CD4-positive, alpha-beta T cell treated with Interferon alpha-2 for 1 hour (primary cell): ENCODE measurements around the gene MAFG.

ENCODE experiments used
- DNase-seq, 2 donors: peaks; one replicate each; pipeline ENCODE4 v3.0.0-alpha.2; 2020 to 2022

Gene MAFG

DNA sequence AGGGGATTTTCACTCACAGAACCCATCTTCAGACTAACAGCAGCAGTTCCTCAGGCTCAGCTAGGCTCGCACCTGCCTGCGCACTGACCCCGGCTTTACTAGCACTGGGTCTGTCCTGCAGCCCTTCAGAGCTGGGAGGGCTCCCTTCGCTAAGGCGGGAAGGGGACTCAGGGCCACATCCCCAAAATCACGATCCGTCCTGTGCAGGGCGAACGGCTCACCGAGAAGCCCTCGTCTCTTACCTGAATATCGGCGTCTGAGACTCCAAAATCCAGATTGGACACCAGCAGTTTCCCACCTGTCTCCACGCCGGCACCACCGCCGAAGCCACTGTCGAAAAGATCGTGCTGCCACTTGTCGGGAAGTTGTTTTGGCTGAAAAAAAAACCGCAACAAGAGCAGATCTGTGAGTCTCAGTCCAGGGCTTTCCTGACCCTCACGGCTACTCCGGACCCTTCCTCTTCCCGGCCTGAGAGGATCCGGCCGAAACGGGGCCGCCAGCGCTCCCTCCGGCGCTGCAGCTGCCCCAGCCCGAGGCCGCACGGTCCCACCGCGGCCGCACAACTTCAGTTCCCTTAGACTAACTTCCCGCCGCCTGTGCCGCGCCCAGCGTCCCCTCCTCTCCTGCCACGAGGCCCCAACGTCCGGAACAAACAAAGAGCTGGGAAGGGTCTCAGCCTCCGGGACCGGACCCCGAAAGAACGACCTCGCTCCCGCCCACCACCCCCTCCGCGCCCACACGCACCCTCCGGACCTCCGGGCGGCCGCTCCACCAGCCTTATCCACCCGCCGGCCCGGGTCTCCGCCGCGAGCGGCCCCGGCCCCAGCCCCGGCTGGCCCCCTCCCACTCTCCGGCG, 36.9 kb downstream of the MAFG start:
- DNase-seq: peak in 1 of 2 donors; percentile 21

DNA sequence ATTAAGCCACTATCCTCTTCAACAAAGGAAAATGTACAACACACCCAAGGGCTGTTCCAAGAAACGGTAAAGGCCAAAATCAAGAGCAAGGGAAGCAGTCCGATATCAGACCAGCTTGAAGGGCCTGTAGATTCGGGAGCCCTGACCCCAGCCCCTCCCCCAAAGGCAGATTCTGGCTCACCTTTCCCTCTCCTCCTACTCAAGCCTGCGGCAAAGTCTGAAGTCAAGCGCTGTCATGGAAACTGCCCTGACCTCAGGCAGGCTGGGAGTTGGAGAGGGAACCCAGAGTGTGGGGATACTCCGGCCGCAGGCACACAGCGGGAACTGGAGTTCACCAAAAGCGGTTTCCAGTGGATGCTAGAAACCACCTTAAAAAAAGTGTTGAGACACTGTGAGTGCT, 37.9 kb downstream of the MAFG start:
- DNase-seq: no peak

DNA sequence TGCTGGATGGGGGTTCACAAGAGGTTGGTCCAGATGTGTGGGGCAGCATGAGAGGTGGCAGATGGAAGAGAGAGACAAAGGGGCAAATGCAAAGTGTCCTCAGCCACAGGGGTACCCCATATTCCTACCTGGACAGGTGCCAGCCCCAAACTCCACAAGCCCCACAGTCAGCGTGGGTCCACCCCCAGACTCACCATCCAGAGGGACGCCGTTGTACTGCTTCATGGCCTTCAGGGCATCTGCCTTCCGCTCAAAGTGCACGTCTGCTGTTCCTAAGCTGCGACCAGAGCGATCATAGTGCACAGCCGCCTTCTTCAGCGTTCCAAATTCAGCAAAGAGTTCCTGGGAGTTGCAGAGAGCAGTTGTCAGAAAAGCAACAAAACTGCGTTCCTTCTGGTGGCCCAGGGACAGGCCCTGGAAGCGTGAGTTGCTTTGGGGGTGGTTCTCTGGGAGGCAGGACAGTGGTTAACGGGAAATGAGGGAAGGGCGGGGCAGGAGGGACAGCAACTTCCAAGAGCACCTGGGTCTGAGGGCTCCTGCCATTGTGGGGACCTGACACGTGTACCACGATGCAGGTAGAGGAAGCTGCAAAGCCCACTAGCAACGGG, 38.4 kb downstream of the MAFG start:
- DNase-seq: no peak

DNA sequence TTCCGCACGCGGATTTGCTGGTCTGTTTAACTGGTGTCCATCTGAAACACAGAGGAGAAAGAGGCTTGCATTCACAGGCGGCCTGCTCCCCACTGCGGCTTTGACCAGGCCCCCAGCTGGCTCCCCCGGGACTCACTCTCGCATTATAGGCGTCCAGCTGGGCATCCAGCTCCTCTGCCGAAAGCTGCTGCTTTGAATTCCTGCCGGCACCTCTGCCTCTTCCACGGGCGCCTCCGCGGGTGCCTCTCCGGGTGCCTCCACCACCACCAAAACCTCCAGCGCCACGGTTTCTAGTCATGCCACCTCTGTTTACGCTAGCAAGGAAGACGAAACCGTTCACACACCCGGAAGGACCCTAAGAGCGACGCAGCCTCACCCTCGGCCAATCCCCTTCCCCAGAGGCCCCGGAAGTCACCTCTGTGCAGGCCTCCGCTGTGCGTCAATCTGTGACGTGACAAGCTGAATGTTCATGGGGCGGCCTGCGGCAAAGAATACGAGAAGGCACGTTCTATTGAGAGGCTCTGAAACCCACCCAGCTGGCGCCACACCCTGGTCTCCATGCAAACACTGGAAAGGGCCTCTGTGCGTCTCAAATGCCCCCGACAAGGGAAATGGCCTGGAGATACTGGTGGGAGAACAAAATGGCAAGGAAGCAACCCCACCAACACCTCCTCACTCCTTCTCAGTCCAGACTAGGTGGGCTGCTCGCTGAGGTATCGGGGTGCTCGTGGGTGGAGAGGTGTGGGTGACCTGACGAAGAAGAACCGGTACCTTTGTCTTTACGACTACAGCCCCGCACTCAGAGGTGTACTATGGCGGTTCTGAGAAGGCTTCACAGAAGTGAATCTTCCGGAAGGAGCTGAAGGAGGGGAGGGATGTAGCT, 39.2 kb downstream of the MAFG start:
- no peak for DNase-seq

DNA sequence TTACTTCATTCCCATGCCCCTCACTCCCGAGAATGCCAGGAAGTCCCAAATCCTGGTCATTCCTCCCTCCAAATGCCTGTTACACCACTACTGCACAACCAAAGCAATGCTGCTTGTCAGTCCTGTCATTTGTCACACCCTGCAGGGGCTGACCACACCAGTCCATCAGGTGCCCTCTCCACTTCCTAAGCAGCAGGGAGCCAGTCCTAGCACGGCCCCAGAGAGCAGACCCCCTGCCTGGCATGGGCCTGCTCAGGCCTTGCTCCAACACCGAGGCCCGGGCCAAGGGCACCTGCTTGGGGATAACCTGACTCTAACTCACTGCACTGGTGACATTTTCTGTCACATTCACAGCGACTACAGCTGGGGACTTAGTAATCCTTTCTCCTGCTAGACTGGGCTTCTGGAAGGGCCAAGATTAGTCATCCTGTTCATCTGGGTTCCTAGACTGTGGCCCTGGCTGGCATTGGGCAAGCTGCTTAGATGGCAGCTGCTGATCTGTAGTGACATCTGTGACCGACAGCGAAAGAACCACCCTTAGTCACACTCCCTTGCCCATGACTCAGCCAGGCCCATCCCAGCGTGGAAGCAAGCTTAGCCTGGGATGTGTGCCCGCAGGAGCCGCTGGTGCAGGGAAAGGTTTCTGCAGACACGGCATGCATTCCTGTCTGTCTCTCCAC, 41.5 kb downstream of the MAFG start:
- no peak for DNase-seq

DNA sequence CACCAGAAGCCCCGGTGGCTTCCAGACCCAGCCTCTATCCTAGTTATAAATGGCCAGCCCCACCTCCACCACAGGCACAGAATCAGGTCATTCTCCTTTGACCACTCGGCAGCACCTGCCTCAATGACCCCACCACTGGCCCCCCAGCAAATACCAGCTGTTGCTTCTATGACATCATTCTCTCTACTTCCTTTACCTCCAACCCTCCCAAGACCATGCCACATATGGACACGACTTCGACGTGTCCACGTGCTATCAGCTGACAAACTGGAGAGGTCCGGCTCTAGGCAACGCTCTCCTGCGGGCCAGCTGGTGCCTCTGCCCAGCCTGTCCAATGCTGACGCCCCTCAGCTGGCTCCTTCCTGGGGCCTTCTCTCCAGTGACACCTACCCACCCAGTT, 42.1 kb downstream of the MAFG start:
- no peak for DNase-seq

DNA sequence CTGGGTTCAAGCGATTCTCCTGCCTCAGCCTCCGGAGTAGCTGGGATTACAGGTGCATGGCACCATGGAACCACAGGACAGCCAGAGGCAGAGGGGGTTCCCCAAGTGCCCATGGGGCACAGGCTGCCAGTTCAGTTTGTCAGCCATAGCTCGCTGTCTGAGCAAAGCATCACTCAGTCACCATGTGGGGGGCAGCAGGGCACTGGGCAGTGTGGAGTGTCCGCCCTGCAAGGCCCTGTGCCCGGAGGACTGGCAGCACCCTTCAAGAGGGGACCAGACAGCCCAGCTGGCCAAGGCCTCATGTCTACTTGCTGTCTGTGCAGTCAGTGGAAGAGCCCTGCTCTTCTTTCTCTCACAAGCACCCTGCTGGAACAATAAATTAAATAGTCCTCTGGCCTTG, 42.6 kb downstream of the MAFG start:
- no peak for DNase-seq

DNA sequence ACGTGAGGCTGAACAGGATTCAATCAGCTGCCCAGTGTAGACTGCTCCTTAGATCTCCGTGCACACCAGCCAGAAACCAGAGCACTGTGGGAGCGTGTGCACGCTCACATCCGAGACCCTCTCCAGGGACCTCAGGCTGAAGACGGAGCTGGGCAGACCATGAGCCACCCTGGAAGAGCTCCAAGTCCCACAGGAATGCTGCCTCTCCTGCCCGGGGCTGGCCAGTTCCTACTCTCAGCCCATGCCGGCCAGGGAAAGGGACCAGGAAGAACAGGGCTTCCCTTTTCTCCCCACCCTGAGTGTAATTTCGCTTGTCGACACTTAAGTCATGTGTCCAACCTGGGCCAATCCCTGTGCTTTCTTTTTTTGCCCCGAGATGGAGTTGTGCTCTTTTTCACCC, 43.0 kb downstream of the MAFG start:
- DNase-seq: no peak

DNA sequence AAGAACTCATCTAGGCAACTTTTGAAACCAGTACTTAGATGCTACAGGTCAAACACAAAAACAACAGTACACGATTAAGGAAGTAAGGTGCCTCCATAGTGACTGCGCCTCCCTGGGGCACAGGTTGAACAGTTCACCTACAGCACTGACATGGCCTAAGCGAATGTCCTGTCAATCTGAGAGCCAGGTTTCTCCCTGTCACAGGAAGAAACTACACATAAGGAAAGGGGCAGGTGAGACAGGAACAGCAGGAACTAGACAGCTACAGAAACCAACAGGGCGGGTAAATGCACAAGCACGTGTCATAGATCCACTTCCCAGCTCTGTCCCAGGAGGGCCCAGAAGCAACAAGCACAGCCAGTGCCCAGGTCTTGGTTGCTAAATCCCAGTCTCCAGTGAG, 48.4 kb downstream of the MAFG start:
- no peak for DNase-seq

DNA sequence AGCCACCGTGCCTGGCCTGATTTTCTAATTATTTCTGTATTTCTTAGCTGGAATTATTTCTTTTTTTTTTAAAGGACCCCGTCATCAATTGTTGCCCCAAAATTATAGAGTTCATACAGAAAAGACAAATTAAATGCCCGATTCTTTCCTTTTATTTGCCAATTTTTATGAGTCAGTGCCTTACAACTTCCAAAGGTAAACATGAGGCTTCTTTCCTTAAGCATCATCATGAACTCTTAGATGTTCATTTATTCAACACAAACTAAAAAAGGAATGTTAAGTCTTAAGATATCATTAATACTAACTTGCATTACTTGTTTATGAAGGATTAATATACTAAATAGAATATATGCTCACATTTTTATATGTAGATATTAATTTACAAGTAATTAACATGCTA, 49.2 kb downstream of the MAFG start:
- DNase-seq: no peak

DNA sequence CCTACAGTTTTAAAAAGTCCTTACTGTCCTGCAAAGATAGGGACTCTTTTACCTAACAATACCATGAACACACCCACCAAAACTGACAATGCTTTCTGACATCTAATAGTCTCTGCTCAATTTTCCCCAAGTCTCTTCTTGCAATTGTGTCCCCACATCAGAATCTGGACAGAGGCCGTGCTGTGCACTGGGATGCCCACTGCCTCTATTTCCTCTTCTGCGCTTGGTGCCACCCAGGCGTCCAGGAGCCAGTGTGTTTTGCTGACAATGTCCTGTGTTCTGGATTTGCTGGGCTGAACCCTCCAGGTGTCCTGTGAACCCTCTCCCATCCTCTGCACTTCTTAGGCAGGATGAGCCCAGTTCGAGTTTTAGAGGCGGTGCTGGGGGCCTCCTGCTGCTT, 50.0 kb downstream of the MAFG start:
- DNase-seq: no peak

DNA sequence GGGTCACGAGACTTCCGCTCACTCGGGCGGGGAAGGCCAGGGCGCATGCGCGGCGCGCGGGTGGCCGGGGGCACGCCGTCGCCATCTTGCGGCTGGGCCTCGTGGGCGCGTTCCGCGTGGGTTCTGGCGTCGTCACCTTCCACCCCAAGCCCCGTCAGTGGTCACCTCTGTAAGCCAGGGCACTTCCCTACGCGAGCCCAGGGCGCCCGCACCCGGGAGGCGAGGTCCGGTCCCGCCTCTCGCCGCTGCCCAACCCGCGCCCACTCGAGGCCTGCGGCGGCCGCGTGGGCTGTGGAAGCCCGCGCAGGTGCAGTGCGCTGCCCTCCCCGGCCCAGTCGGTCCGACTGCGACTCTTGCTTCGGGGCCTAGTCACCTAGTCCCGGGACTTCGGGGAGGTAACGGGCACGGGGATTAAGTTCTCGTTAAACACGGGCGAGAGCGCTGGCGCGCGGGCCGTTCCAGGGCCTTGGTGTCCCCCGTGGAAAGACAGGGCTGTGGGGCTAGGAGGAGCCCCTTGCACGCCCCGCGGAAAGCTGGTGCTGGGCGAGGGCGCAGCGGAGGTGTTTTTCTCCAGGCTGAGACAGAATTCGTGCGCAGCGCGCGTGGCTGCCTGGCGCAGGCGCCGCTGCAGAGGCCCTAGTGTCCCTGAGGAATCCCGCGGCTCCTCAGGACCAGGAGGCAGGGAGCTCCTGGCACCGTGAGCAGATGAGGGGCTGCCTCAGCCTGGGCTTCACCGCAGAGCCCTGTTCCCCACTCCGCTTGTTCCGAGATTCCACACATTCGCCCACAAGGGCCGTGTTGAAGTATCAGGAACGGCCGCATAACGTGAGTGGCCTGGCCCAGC, 55.9 kb downstream of the MAFG start:
- DNase-seq: peak; percentile 95 to 96

DNA sequence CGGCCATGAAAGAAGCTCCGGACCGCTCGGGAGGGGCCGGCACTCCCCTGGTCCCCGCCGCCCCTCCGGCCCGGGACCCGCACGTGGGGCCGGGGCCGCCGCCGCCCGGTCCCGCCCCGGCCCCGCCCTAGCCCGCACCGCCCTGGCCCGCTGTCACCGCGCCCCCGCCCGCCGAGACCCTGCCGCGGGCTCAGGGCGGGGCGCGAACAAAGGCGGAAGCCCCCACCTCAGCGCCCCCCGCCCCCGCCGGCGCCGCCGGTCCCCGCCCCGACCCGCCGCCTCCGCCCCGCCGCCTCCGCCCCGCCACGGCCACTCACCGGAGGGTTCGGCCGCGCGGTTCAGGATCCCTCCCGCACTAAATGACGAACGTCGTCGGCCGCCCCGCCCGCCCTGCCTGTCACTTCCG, 56.6 kb downstream of the MAFG start, which contains the start of gene ARHGDIA:
ARHGDIA (minus strand) TSS at position 357 of the 406 bp plus-strand sequence. CDS start 1,407 bp downstream, outside the sequence.
- no peak for DNase-seq

DNA sequence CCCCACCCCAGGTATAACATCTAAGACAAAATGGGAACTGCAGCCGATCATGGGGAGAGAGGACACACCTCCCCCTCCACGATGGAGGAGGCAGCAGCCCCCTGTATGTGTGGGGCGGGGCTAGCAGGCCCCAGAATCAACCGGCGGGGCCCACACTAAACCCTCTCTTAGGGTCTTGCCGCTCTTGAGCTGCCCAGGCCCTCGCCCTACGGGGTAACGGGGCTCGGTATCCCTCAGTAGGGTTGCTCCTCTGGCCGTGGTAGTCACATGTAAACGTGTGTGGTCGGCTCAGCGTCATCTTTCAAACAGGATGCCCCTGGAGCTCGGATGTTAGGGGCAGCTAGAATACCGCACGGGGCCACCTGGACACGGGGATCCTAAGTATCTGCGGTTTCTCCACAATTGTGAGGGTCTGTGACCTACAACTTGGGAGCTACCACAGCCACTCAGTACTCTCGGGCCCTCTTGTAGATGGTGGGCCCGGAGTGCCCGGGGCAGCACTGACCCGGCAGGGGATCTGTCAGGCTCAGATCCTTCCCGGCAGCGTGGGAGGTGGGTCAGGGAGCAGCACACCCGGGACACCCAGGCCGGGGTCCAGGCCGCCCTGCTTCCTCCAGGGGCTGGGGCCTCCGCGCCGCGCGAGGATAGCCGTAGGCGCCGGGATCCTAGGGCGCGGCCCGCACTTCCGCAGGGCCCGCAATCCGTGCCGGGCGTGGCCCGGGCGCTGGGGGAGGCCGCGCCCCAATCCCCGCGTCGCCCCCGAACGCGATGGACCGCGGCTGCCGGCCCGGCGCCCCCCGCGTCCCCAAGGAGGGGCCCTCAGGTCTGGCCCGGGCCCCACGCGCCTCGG, 57.2 kb downstream of the MAFG start:
- peak in 1 of 2 donors; percentile 54 for DNase-seq

DNA sequence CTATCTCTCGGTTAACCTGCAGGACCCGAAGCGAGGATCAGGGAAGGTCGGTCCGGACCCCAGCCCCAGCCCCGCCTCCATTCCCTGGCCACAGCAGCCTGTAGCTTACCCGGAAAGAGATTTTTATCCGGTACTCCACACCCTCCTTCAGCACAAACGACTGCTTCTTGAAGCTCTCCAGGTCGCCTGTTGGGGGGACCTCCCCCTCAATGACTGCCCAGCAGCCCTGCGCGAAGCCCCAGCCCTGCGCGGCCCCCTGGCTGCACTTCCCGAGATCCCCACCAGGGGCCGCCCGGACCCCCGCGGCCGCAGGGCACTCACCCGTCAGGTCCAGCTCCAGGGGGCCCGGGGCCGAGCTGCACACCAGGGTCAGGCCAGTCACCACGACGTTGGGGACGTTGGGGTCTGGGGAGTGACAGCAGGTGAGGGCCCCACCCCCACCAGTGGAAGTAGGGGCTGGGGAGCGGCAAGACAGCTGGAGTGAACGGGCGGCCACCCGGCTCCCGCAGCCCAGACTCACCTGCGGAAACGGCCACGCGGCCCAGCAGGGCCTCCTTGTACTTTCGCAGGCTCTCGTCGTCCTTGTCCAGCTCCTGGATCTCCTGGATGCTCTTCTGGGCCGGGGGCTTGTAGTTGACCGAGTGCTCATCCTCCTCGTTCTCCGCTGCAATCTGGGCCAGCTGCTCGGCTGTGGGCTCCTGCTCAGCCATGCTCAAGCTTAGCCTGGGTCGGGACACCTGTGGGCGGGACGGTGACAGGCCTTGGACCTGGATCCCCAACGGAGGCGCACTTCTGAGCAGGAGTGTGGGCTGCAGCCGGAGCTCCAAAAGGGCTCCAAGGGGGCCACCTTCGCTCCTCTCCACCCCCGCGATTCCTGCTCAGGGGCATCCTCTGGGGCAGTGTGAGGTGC, 58.1 kb downstream of the MAFG start:
- peak in 1 of 2 donors; percentile 40 for DNase-seq

DNA sequence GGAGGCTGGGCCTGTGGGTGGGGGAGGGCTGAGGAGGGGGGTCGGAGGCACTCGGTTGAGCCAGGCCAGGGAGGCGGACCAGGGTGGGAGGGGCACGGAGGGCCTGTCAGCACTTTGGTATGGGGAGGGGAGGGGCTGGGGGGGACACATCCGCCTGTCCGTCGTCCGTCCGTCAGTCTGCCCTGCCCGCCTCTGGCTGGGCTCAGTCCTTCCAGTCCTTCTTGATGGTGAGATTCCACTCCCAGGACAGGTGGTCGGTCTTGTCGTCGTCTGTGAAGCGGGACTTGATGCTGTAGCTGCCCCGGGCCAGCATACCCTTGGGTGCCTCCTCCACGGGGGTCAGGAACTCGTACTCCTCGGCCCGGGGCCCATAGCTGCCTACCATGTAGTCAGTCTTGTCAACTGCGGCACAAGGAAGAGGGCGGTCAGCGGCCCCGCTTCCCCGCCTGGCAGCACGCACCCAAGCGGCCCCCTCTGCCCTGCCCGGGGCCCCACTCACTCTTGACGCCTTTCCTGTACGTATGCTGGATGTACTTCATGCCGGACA, 58.8 kb downstream of the MAFG start:
- no peak for DNase-seq
